ENCODE results near the gene OTUB2. TPM values are rescaled to one million over a fixed set of nuclear protein-coding genes. Genes with fewer than 3 reads are reported as not detected.

Gene OTUB2
- total RNA-seq, 1 experiment from 2014 or later: 3.4 TPM

- no peak for TF ChIP-seq TCF7L2 (IDR thresholded peaks at IDR 0.05; ENCODE audit: low read depth, low read length)
- no peak for TF ChIP-seq CTCF (IDR thresholded peaks at IDR 0.05)
- no peak for TF ChIP-seq SIN3A (IDR thresholded peaks at IDR 0.05; ENCODE audit: borderline replicate concordance, insufficient read depth, low read depth, low read length)
- TF ChIP-seq, protein P1, sequence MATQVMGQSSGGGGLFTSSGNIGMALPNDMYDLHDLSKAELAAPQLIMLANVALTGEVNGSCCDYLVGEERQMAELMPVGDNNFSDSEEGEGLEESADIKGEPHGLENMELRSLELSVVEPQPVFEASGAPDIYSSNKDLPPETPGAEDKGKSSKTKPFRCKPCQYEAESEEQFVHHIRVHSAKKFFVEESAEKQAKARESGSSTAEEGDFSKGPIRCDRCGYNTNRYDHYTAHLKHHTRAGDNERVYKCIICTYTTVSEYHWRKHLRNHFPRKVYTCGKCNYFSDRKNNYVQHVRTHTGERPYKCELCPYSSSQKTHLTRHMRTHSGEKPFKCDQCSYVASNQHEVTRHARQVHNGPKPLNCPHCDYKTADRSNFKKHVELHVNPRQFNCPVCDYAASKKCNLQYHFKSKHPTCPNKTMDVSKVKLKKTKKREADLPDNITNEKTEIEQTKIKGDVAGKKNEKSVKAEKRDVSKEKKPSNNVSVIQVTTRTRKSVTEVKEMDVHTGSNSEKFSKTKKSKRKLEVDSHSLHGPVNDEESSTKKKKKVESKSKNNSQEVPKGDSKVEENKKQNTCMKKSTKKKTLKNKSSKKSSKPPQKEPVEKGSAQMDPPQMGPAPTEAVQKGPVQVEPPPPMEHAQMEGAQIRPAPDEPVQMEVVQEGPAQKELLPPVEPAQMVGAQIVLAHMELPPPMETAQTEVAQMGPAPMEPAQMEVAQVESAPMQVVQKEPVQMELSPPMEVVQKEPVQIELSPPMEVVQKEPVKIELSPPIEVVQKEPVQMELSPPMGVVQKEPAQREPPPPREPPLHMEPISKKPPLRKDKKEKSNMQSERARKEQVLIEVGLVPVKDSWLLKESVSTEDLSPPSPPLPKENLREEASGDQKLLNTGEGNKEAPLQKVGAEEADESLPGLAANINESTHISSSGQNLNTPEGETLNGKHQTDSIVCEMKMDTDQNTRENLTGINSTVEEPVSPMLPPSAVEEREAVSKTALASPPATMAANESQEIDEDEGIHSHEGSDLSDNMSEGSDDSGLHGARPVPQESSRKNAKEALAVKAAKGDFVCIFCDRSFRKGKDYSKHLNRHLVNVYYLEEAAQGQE (IDR thresholded peaks at IDR 0.05; ENCODE audit: insufficient read depth in 1 of 2, low read depth in 2 of 2, low read length in 1 of 2): no peak
- no peak for TF ChIP-seq POLR2AphosphoS5 (IDR thresholded peaks at IDR 0.05; ENCODE audit: low read depth, low read length)
- no peak overlapping the region for H3K4me3 ChIP-seq (ENCODE audit: low read depth in 2 of 2, low read length in 2 of 2)
- no peaks in the 10 kb centered on the region for H3K27me3 ChIP-seq (ENCODE audit: control insufficient read depth, insufficient read depth, low read length)
- intact Hi-C loops (cut with micrococcal nuclease; ENCODE audit: unreplicated experiment): no loop called here
- in situ Hi-C loops (cut with HindIII; ENCODE audit: low pct_unique_long_range_greater_than_20kb, low sequenced_read_pairs): no loop called here
- BruUV-seq (replicated peaks): no TSS peak
- CTCF ChIA-PET: interaction anchor here (1.6 kb wide), 1 partner anchor 59 kb away, joined by 7 read pairs; no protein-coding TSS in a partner anchor
- H3K36me3 ChIP-seq (ENCODE audit: control insufficient read depth, insufficient read depth, low read length): no peaks in the 10 kb centered on the region
- no peak for ATAC-seq
- POLR2A ChIA-PET: no interaction called here
- H3K4me1 ChIP-seq (ENCODE audit: control insufficient read depth, insufficient read depth, low read length): no peaks in the 10 kb centered on the region
- no peak overlapping the region for H3K27ac ChIP-seq (ENCODE audit: low read length)
- no peaks in the 10 kb centered on the region for H3K9me3 ChIP-seq (ENCODE audit: control insufficient read depth, insufficient read depth, low read depth, low read length)
- DNase-seq (ENCODE audit: low read depth, low spot score): no peak
Measured at GRCh38 chr14:93997916-93998870, 27.9 kb upstream of the OTUB2 start.

DNA sequence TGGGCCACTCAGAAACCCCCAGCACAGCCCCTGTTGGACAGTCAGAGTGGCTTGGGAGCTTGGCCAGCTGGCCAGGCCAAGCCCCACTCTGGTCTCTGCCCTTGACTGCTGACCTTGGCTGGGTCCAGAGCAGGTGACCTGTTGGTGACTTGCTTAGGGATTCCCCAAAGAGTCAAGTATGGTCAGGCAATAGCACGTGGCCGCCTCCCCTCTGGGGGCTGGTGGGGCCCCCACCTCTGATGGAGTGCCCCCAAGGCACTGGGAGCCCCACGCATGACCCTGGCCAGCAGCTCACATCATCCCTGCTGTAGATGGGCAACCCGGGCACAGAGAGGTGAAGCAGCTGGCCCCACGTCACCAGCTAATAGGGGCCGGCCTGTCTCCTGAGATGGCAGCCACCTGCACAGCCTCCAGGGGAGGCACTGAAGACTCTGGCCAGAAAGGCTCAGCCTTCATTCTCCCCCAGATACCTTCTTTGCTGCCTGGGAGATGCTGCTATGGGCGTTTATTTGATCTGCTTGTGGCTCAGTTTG, 27.2 kb upstream of the OTUB2 start:
- Histone ChIP-seq H3K27ac (ENCODE audit: low read length) (no peak overlapping the region), H3K9me3 (ENCODE audit: control insufficient read depth, insufficient read depth, low read depth, low read length) (no peaks in the 10 kb centered on the region), H3K4me1 (ENCODE audit: control insufficient read depth, insufficient read depth, low read length) (no peaks in the 10 kb centered on the region), H3K27me3 (ENCODE audit: control insufficient read depth, insufficient read depth, low read length) (no peaks in the 10 kb centered on the region), H3K36me3 (ENCODE audit: control insufficient read depth, insufficient read depth, low read length) (no peaks in the 10 kb centered on the region), H3K4me3 (ENCODE audit: low read depth in 2 of 2, low read length in 2 of 2) (no peak overlapping the region)
- no peak for TF ChIP-seq POLR2AphosphoS5 (IDR thresholded peaks at IDR 0.05; ENCODE audit: low read depth, low read length)
- TF ChIP-seq CTCF (IDR thresholded peaks at IDR 0.05): no peak
- TF ChIP-seq, protein P1 (IDR thresholded peaks at IDR 0.05; ENCODE audit: insufficient read depth in 1 of 2, low read depth in 2 of 2, low read length in 1 of 2): no peak
- TF ChIP-seq SIN3A (IDR thresholded peaks at IDR 0.05; ENCODE audit: borderline replicate concordance, insufficient read depth, low read depth, low read length): no peak
- no peak for TF ChIP-seq TCF7L2 (IDR thresholded peaks at IDR 0.05; ENCODE audit: low read depth, low read length)
- BruUV-seq (replicated peaks): no TSS peak
- CTCF ChIA-PET: interaction anchor here (0.6 to 1.6 kb wide), 2 partner anchors 59 to 576 kb away, joined by 3 to 7 read pairs; no protein-coding TSS in a partner anchor
- in situ Hi-C loops (cut with HindIII; ENCODE audit: low pct_unique_long_range_greater_than_20kb, low sequenced_read_pairs) (no loop called here), intact Hi-C loops (cut with micrococcal nuclease; ENCODE audit: unreplicated experiment) (no loop called here)
- ATAC-seq: no peak
- DNase-seq (ENCODE audit: low read depth, low spot score): no peak
- POLR2A ChIA-PET: no interaction called here
